Measurements from ENCODE around the gene CASP7.
A peak's percentile ranks its signal among the peaks of the same experiment; 100 is the strongest.

CASP7 gene

GRCh38 chr10:113679463-113680189 lies at the start of gene CASP7:
Gene CASP7, plus strand, starts transcription at chr10:113679912. Its CDS starts 17,582 bp downstream, at chr10:113697494.
- Histone ChIP-seq H3K36me3 (ENCODE audit: low read length) (no peaks in the 10 kb centered on the region), H3K79me2 (ENCODE audit: insufficient read depth, low read length) (no peaks in the 10 kb centered on the region), H3K9me2 (replicated peaks; ENCODE audit: insufficient read depth, low read length) (no peaks in the 10 kb centered on the region), H2AFZ (ENCODE audit: low read depth, low read length, severe bottlenecking) (peak within 1 kb of the TSS; percentile 96), H3K9ac (ENCODE audit: low read length) (peak within 1 kb of the TSS; percentile 67), H3K4me2 (ENCODE audit: low read depth, low read length, poor library complexity, severe bottlenecking) (peak within 1 kb of the TSS; percentile 75), H3K9me3 (ENCODE audit: insufficient read depth, low read length) (no peaks in the 10 kb centered on the region), H3K27ac (ENCODE audit: low read depth, low read length) (no peak within 1 kb of the TSS), H4K20me1 (ENCODE audit: low read depth, low read length) (no peaks in the 10 kb centered on the region), H3K4me3 (ENCODE audit: insufficient read depth, low read length, poor library complexity, severe bottlenecking) (peak within 1 kb of the TSS; percentile 66), H3F3A (ENCODE audit: insufficient read depth) (peaks cover 17% of the 10 kb centered on the region; the same call in 1 of the 2 replicates), H3K27me3 (ENCODE audit: low read length) (no peaks in the 10 kb centered on the region)
- TF ChIP-seq EZH2phosphoT487 (conservative IDR thresholded peaks at IDR 0.05; ENCODE audit: low read length) (no peak), CTCF (IDR thresholded peaks at IDR 0.05; ENCODE audit: insufficient read depth, low read length, poor library complexity, severe bottlenecking) (no peak)

- H3K79me2 ChIP-seq (ENCODE audit: insufficient read depth, low read length): no peaks in the 10 kb centered on the region
- H3K9me2 ChIP-seq (replicated peaks; ENCODE audit: insufficient read depth, low read length): no peaks in the 10 kb centered on the region
- no peaks in the 10 kb centered on the region for H3K9me3 ChIP-seq (ENCODE audit: insufficient read depth, low read length)
- no peak overlapping the region for H3K4me3 ChIP-seq (ENCODE audit: insufficient read depth, low read length, poor library complexity, severe bottlenecking)
- no peaks in the 10 kb centered on the region for H3K36me3 ChIP-seq (ENCODE audit: low read length)
- no peaks in the 10 kb centered on the region for H3K27me3 ChIP-seq (ENCODE audit: low read length)
- H4K20me1 ChIP-seq (ENCODE audit: low read depth, low read length): no peaks in the 10 kb centered on the region
- no peak overlapping the region for H3K4me2 ChIP-seq (ENCODE audit: low read depth, low read length, poor library complexity, severe bottlenecking)
- H3F3A ChIP-seq (ENCODE audit: insufficient read depth): no peaks in the 10 kb centered on the region
- no peak overlapping the region for H2AFZ ChIP-seq (ENCODE audit: low read depth, low read length, severe bottlenecking)
- no peak overlapping the region for H3K9ac ChIP-seq (ENCODE audit: low read length)
- TF ChIP-seq EZH2phosphoT487 (conservative IDR thresholded peaks at IDR 0.05; ENCODE audit: low read length): no peak
- TF ChIP-seq CTCF (IDR thresholded peaks at IDR 0.05; ENCODE audit: insufficient read depth, low read length, poor library complexity, severe bottlenecking): no peak
- no peak overlapping the region for H3K27ac ChIP-seq (ENCODE audit: low read depth, low read length)
These were observed 48.7 kb upstream of the CASP7 start for GRCh38 chr10:113630929-113631533.

- H3K9ac ChIP-seq (ENCODE audit: low read length): no peak overlapping the region
- no peaks in the 10 kb centered on the region for H3K9me2 ChIP-seq (replicated peaks; ENCODE audit: insufficient read depth, low read length)
- H3K4me3 ChIP-seq (ENCODE audit: insufficient read depth, low read length, poor library complexity, severe bottlenecking): no peak overlapping the region
- H3K36me3 ChIP-seq (ENCODE audit: low read length): no peaks in the 10 kb centered on the region
- no peaks in the 10 kb centered on the region for H3K79me2 ChIP-seq (ENCODE audit: insufficient read depth, low read length)
- H3K27me3 ChIP-seq (ENCODE audit: low read length): no peaks in the 10 kb centered on the region
- TF ChIP-seq EZH2phosphoT487 (conservative IDR thresholded peaks at IDR 0.05; ENCODE audit: low read length) (no peak), CTCF (IDR thresholded peaks at IDR 0.05; ENCODE audit: insufficient read depth, low read length, poor library complexity, severe bottlenecking) (no peak)
- H3K27ac ChIP-seq (ENCODE audit: low read depth, low read length): no peak overlapping the region
- H3K9me3 ChIP-seq (ENCODE audit: insufficient read depth, low read length): no peaks in the 10 kb centered on the region
- H2AFZ ChIP-seq (ENCODE audit: low read depth, low read length, severe bottlenecking): no peak overlapping the region
- H3K4me2 ChIP-seq (ENCODE audit: low read depth, low read length, poor library complexity, severe bottlenecking): no peak overlapping the region
- no peaks in the 10 kb centered on the region for H4K20me1 ChIP-seq (ENCODE audit: low read depth, low read length)
- no peaks in the 10 kb centered on the region for H3F3A ChIP-seq (ENCODE audit: insufficient read depth)
These were observed 47.9 kb upstream of the CASP7 start for GRCh38 chr10:113631684-113632367.

All from SU-DHL-6 (cell line).